Fibroblast of villous mesenchyme (primary cell): ENCODE data around the gene MAPK1IP1L. TPM values are rescaled to one million over a fixed set of nuclear protein-coding genes. Genes with fewer than 3 reads are reported as not detected.

Experiments
- DNase-seq: peaks from one replicate; pipeline ENCODE4 v3.0.0-alpha.2; 2010; ENCODE audit warnings: low read depth
- H3K4me3 ChIP-seq: 2 replicates; pipeline ENCODE4 v1.5.1; 2011; ENCODE audit warnings: low read depth, mild to moderate bottlenecking, low read length
- total RNA-seq: library from RNA; depleted of rRNA; stranded (reverse); fragments of >200 nt; gene quantifications from 2 replicates; pipeline ENCODE4 v1.2.3, GENCODE V29; 2012
- TF ChIP-seq, protein P1 (sequence below): IDR thresholded peaks from 2 replicates; pipeline ENCODE4 v1.5.1; 2012; ENCODE audit warnings: low read depth, mild to moderate bottlenecking, low read length; ENCODE audit not compliant: insufficient read depth

MAPK1IP1L gene
- total RNA-seq, 1 donor: 49.2 TPM

DNA sequence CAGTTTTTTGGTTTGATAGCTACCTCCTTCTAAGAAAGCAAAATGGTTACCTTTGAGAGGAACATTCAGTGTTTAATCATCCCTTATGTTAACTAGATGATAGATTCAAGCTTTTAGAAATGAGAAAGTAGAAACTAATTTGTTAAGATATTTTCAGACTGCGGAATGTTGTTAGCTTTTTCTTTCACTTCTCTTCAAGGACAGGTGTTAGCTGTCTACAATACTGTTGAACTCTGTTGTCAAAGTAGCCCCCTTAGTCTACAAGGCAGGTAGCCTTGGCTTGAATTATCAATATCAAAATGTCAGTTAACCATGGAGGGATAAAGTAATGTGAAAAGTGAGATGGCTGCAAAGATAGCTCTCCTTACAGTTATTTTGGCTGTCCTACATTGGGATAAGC, 14.8 kb downstream of the MAPK1IP1L start:
- TF ChIP-seq, protein P1, sequence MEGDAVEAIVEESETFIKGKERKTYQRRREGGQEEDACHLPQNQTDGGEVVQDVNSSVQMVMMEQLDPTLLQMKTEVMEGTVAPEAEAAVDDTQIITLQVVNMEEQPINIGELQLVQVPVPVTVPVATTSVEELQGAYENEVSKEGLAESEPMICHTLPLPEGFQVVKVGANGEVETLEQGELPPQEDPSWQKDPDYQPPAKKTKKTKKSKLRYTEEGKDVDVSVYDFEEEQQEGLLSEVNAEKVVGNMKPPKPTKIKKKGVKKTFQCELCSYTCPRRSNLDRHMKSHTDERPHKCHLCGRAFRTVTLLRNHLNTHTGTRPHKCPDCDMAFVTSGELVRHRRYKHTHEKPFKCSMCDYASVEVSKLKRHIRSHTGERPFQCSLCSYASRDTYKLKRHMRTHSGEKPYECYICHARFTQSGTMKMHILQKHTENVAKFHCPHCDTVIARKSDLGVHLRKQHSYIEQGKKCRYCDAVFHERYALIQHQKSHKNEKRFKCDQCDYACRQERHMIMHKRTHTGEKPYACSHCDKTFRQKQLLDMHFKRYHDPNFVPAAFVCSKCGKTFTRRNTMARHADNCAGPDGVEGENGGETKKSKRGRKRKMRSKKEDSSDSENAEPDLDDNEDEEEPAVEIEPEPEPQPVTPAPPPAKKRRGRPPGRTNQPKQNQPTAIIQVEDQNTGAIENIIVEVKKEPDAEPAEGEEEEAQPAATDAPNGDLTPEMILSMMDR: no peak
- no peak overlapping the region for H3K4me3 ChIP-seq
- no peak for DNase-seq

DNA sequence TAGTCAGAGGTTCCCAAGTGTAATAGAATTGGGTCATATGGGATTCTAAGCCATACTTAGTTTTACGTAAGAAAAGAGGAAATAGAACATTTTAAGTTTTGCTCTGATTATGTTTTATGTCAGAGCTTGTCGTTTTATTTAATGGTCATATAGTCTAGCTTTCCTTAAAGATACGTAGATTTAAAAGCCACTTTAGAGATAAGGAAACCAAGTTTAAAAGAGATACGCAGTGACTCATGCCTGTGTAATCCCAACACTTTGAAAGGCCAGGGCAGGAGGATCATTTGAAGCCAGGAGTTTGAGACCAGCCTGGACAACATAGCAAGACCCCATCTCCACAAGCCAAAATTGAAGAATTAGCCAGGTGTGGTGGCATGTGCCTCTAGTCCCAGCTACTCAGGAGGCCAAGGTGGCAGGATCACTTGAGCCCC, 19.5 kb downstream of the MAPK1IP1L start:
- DNase-seq: peak; percentile 75
- H3K4me3 ChIP-seq: no peak overlapping the region
- TF ChIP-seq, protein P1: no peak

DNA sequence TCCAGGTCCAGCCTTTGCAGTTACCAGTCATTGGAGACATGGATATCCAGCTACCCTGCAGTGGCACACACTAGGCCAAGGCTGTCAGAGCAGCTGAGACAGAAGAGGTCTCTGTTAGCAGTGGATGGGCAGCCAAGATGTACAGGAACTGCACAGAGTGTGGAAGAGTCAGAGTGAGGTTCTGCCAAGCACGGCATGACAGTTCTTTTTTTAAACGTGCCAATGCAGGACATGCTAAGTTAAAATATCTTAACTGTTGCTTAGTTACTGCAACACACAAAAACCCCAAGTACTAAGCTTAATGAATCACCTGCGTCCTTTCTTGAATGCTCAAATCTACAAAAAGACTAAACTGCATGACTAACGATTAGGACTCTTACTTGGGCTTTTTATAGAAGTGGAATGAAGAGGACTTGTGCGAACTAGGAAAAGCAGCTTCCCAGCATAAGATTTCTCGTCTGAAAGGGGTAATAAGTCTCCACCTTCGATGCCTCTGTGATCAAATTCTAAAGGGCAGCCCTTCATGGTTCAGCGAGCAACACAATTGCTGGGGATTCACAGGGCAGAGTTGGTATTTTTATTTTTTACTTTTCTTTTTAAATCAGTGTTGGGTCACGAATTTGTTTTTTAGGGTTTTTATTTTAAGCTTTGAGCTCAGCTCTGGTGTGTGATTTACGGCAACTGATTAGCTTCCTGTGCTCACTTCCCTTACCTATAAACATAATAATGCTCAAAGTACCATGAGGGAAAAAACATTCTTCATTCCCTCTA, 20.6 kb downstream of the MAPK1IP1L start:
- H3K4me3 ChIP-seq: no peak overlapping the region
- TF ChIP-seq, protein P1: no peak
- DNase-seq: peak; percentile 62

DNA sequence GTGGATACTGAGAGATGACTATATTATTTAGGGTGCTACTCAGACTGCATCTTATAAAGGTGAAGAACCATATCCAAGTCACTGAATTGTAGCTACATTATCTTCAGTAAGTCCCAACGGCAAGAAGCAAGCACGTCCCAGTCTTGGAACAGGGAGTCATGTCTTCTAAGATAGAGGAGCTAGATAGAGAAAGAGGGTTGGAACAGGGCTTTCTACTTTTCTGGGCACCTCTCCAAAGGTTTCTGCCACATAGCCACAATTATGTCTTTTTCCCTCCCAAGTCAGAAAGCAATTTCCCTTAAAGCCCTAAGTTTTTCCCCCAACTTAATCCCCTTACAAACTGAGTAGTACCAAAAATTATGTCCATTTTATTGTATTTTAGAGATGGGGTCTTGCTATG, 22.4 kb downstream of the MAPK1IP1L start:
- TF ChIP-seq, protein P1: no peak
- DNase-seq: peak; percentile 84
- H3K4me3 ChIP-seq: no peak overlapping the region

GRCh38 chr14:55074662-55075061, 23.2 kb downstream of the MAPK1IP1L start:
- DNase-seq: peak; percentile 43
- no peak overlapping the region for H3K4me3 ChIP-seq
- TF ChIP-seq, protein P1: no peak

- TF ChIP-seq, protein P1: no peak
- DNase-seq: no peak
- H3K4me3 ChIP-seq: no peak overlapping the region
Measured at GRCh38 chr14:55075628-55076175, 24.3 kb downstream of the MAPK1IP1L start.
